CD4-positive, alpha-beta T cell treated with Interleukin-12 subunit alpha and Interleukin-12 subunit beta, for 1 hour (primary cell): ENCODE measurements around the gene DLK2.
"Not testable (repeated sequence)": the region's sequence is repeated elsewhere in the genome, so short reads cannot be mapped to it uniquely, and the experiment has no call there.

Source experiments
- DNase-seq: peaks from one replicate; pipeline ENCODE4 v3.0.0-alpha.2; 2020

DLK2 gene

DNA sequence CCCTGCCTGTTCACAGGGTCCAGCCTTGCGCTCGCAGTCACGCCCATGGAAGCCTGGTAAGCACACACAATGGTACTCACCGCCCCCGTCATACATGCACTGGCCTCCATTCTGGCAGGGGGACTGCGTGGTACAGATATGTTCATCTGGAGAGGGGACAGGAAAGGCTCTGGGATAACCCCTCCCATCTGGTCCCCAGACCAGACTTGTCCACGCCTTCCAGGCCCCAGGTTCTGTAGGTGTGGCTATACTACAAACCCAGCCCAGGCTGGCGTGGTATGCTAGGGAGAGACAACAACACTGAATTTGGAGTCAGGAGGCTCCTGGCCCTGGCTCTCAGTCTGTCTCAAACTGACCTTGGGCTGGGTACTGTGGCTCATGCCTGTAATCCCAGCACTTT is 3.4 kb downstream of the DLK2 start:
- no peak for DNase-seq

DNA sequence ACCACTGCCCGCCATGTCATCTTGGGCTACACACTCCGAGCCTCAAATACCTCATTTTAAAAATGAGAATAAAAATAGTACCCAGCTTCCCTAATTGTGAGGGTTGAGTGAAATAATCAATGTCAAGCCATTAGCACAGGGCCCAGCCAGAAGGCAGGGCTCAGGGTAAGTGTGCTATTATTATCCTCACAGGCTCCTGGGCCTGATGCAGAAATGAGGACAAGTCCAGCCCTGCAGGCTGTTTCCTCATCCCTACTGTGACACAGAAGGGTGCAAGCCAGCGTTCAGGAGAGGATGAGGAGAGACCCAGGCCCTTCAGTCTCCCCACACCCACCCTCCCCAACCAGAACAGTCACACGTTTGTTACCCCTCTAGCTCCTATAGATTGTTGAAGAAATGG is 4.0 kb downstream of the DLK2 start:
- DNase-seq, result no peak

DNA sequence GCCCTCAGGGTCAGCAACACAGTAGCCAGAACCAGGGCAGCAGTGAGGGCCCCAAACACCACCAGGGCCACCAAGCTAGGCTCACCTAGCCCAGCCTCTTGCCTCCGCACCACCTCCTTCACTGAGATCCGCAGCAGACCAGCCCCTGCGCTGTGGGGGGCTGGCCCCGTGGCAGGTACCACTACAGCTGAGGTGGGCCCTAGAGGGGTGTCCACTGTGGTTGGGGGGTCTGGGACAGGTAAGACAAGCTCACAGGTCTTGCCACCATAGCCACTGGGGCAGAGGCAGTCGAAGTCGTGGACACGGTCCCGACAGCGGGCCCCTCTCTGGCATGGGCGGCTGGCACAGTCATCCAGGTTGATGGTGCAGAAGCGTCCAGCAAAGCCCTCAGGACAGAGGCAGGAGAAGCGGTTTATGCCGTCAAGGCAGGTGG is 4.6 kb downstream of the DLK2 start:
- DNase-seq, result no peak

DNA sequence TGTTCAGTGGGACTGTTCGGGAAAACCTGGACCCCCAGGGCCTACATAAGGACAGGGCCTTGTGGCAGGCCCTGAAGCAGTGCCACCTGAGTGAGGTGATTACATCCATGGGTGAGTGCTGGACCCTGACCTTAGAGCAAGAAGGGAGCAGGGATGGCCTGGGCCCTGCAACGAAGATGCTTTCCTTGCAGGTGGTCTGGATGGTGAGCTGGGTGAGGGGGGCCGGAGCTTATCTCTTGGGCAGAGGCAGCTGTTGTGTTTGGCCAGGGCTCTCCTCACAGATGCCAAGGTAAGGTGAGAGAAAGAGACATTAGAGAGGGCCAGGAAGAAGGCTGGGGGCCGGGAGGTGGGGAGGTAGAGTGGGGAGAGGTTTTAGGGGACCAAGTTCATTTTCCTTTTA is 6.4 kb downstream of the DLK2 start:
- DNase-seq, result no peak

DNA sequence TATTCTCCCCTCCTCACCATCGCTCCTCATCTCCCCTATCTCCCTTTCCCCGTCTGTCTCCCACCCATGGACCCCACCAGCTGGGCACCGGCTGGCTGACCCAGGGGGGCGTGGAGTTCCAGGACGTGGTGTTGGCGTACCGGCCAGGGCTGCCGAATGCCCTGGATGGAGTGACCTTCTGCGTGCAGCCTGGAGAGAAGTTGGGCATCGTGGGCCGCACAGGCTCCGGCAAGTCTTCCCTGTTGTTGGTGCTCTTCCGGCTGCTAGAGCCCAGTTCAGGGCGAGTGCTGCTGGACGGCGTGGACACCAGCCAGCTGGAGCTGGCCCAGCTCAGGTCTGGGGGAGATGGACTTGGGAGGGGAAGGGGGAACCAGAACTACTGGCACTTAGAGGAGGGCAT is 7.7 kb downstream of the DLK2 start:
- no peak for DNase-seq

DNA sequence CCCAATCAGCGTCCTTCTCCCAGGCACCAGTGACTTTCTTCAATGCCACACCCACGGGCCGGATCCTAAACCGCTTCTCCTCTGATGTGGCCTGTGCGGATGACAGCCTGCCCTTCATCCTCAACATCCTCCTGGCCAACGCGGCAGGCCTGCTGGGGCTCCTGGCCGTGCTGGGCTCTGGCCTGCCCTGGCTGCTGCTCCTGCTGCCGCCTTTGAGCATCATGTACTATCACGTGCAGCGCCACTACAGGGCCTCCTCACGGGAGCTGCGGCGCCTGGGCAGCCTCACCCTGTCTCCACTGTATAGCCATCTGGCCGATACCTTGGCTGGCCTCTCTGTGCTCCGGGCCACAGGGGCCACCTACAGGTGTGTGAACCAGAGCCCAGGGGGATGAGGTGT is 9.8 kb downstream of the DLK2 start:
- DNase-seq, result no peak

DNA sequence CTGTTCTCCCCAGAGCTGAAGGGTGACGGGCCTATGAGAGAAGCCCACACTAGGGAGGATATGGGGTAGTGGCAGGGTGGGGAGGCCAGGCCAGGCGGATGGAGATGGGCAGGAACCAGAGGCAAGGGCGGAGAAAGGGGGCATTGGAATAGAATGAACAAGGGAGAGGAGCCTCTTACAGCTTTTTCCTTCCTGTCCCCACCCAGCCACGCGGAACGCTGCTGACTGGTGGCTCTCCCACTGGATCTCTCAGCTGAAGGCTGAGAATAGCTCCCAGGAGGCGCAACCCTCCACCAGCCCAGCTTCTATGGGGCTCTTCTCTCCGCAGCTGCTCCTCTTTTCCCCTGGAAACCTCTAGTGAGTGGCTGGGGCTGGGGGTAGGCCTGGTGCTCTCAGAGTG is 10.8 kb downstream of the DLK2 start:
- no peak for DNase-seq

DNA sequence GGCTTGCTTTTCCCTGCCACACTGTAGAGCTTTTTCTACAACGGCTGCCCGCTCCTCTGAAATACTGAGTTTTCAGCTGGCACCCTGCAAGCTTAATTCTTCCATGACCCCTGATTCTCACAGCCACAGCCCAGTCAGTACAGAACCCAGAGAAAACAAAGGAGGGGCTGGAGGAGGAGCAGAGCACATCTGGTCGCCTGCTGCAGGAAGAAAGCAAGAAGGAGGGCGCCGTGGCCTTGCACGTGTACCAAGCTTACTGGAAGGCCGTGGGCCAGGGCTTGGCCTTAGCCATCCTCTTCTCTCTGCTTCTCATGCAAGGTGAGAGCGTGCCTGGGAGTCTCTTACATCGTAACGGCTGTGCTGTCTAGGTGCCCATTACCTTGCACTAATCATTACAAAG is 11.3 kb downstream of the DLK2 start:
- DNase-seq, result no peak

DNA sequence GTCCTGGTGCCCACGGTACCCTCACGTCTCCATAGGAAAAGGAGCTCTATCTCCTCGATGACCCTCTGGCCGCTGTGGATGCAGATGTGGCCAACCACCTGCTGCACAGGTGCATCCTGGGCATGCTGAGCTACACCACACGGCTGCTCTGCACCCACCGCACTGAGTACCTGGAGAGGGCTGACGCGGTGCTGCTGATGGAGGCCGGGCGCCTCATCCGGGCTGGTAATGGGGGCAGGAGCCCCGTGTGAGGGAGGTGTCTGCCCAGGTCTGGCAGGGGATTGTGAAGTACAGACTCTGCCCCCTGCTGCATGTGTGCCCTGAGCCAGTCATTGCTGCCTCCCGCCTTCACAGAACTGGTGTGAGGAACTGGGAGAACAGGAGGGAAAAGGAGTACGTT is 12.4 kb downstream of the DLK2 start:
- no peak for DNase-seq

DNA sequence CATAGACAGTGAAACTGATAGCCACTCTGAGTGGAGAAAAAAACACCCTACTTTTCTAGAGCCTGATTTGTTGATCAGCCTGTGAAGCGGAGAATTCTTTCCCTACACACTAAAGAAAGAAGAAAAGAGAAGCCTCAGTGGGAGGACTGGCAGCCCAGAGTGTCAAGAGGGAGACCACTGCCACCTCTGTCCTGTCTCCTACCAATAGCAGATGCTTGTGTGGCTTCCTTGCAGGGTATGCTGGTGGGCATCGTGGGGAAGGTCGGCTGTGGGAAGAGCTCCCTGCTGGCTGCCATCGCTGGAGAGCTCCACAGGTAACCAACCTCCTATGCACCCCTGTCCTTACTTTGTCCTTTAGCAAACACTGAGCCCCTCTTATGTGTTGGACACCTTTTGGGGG is 17.6 kb downstream of the DLK2 start:
- DNase-seq, result no peak

DNA sequence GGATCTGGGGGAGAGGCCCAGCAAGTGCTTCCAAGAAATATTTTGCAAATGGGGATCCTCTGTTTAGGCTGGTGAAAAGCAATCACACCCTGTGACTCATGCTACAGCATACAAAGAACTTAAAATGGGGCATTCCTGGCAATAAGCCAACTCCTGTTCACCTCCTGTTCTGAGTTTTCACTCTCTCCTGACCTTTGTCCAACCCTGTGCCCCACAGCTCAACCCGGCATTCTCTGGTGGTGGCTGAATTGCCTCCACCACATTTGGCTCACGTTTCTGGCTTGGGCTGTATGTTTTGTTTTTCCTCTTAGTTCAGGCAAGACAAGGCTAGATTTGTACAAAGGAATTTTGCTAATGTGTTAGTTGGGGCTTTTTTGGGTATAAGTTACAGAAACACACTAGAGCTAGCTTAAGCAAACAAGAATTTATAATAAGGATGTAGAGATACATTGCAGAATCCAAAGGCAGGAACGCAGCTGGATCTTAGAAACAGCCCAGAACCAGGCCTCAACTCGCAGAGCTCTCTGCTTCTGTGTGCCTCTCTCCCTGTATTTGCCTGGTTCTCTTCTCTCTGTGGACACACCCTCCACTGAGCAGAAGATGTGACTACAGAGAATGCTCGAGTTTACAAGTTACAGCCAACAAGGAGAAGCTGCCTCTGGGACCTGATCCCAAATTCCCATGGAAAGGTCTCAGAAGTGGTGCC is 18.6 kb downstream of the DLK2 start:
- no peak for DNase-seq

DNA sequence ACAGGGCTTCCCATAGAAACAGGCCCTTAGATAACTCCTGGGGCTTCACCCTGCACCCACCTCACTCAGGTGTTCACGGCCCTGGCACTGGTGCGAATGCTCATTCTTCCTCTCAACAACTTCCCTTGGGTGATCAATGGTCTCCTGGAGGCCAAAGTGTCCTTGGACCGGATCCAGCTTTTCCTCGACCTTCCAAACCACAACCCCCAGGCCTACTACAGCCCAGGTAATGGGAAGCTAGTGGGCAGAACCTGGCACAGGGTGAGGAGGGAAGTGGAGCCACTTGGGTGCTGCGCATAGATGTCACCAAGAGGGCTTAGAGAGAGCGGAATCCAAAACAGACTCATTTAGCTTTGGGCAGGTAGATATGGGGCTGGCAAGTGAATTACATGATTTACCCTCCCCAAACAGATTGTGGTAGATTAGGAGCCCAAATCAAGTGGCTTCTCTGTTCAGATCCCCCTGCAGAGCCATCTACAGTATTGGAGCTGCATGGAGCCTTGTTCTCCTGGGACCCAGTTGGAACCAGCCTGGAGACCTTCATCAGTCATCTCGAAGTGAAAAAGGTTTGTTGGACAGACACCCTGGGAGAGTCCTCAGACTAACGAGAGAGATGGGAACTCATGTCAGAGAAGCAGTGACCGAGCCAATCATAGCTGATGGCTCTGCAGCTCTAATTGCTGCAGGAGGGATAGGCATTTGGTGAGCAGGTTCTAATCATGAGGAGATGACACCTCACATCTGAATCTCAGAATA is 19.5 kb downstream of the DLK2 start:
- no peak for DNase-seq

DNA sequence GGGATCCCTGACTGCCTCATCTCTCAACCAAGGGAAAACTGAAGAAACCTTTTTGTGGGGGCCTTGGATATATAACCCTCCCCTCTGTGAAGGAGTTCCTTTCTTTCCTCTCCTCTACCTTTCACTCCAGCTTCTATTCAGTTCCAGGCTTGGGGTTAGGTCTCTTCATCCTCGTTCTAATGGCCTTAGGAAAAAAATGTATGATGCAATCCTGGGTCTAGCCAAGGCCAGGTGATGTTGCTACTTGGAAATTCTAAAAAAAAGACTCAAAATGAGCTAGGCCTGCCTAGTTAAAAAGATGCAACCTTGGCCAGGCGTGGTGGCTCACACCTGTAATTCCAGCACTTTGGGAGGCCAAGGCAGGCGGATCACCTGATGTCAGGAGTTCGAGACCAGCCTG is 20.4 kb downstream of the DLK2 start:
- no peak for DNase-seq

DNA sequence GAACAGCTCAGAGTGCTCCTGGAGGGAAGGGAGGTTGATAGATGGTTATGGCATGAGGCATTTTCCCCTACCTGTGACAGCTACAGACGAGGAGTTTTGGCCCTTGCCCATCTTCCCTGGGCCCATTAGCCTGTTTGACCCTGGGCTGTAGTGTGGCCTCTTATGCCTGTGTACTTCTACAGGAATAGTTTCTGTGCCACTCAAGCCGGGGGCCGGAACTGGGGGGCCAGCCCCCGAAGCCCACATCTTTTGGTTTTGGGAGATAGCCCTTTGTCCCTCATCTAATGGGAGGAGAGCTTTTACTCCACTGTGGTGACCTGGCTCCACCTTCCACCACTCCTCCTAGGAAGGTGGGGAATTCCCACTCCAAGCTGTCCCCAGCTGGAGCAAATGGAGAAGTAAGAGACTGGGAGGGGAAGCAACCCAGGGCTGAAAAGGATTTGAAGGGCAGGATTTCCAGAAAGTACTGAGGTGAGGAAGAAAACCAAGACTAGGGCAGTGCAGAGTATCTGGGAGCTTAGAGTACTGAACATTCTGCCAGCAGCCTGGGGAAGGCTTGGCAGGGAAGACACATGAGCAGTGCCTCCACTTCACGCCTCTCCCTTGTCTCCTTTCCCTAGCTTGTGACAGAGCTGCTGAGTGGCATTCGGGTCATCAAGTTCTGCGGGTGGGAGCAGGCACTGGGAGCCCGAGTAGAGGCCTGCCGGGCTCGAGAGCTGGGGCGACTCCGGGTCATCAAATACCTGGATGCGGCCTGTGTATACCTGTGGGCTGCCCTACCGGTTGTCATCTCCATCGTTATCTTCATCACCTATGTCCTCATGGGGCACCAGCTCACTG is 21.1 kb downstream of the DLK2 start:
- DNase-seq, result no peak

DNA sequence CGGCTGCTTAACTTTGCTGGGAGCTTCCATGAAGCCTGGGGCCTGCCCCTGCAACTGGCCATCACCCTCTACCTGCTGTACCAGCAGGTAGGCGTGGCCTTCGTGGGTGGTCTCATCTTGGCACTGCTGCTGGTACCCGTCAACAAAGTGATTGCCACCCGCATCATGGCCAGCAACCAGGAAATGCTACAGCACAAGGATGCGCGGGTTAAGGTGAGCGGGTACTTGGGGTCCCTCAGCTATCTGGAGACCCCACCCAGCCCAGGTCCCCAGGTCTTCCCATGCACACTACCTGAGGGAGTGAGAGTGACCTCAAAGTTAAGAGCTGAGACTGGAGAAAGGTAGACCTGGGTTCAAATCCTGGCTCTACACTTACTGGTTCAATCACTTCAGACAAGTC is 22.2 kb downstream of the DLK2 start:
- DNase-seq, result no peak

DNA sequence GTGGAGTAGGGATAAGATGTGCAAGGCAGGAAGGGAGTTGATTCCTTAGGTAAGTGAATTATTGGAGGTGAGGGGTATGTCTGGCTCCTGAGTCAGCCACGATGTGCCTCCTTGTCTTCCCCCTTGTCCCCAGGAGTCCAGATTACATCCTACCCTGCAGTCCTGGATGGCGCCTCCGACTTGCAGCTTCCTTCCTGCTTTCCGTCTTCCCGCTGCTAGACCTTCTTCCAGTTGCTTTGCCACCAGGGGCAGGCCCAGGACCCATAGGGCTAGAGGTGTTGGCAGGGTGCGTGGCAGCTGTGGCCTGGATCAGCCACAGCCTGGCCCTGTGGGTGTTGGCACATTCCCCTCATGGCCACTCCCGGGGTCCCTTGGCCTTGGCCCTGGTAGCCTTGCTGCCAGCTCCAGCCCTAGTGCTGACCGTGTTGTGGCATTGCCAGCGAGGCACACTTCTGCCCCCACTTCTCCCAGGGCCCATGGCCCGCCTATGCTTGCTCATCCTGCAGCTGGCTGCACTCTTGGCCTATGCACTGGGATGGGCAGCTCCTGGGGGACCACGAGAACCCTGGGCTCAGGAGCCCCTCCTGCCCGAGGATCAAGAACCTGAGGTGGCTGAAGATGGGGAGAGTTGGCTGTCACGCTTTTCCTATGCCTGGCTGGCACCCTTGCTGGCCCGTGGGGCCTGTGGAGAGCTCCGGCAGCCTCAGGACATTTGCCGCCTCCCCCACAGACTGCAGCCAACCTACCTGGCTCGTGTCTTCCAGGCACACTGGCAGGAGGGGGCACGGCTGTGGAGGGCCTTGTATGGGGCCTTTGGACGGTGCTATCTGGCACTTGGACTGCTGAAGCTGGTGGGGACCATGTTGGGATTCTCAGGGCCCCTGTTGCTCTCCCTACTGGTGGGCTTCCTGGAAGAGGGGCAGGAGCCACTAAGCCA is 23.1 kb downstream of the DLK2 start:
- DNase-seq, result no peak

DNA sequence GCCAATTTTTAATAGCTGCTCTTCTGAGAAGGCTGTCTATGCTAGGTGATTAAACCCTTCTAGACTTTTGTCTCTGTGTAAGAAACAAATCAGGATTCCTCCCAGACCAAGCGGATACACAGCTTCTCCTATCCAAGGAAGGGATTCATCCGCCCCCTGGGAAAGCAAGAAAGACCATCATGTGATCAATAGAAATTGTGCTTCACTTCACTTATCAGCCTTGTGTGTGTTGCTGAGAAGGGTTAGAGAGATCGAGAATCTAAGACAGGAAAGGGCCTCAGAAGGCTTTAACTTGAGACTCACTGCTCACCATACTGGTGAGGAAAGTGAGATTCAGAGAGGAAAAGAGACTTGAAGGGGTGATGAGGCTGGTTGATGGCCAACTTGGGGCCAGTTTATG is 26.5 kb downstream of the DLK2 start:
- no peak for DNase-seq

DNA sequence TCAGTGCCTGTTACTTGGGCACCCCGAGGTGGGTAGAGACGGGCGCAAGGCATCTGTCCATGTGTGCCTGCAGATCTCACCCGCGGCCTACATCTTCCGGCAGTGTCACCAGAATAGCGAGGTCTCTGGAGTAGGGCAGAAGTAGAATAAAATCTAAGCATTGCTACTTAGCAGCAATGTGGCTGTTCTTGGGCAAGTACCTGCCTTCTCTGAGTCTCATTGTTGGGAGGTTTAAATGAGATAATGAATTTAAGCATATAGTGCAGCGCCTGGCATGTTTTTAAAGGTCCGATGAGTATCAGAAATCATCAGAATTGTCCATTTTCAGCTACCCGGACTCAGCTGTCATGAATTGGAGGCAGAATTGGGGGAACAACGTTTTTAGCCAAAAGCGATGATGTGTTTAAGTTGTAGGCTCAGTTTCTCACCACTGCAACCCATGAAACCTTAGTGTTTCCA is 27.2 kb downstream of the DLK2 start:
- no peak for DNase-seq

DNA sequence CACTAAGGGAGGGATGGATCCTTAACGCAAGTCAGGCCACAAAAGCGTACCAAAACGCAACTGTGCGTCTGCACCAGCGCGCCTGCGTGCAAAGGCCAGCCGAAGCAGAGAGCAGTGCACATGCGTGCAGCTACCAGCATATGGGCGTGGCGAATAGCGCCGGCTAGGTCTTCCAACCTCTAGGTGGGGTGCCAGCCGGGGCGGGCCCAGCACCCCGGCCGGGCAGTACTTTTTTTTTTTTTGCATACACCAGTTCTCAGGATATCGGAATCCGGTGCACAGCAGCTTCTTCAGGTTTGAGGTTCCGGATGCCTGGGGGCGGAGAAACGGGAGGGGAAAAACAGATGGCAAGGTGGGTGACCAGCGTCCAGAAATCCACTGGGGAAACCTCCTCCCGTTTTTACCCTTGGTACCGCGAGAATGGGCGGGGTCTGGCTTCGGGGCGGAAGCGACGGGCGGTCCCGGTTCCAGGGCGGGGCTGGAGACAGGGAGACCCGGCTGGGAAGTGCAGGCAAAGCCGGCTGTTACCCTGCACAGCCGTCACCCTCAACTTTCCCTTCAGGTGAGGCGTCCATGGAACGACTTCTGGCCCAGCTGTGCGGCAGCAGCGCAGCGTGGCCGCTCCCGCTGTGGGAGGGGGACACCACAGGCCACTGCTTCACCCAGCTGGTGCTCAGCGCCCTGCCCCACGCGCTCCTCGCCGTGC is 27.8 kb downstream of the DLK2 start, which contains the start of gene ABCC10:
ABCC10 (plus strand) TSS at position 136 of the 706 bp plus-strand sequence; CDS start at position 574, 438 bp downstream.
- DNase-seq, result peak; percentile 95

DNA sequence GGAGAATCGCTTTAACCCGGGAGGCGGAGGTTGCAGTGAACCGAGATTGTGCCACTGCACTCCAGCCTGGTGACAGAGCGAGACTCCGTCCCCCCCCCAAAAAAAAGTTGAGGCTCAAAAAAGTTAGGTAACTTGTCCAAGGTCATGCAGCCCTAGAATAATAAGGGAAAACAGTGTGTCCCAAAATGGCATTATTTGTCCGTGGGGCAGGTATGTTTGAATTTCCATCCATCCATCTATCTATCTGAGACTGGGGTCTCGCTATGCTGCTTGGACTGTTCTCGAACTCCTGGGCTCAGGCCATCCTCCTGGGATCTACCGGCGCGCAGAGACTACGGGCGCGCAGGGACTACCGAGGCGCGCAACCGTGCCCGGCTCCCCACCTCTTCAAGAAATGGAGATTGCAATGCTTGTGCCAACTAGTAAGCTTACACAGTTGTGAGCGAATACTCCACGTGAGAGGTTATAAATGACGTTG is 28.4 kb downstream of the DLK2 start:
- no peak for DNase-seq

DNA sequence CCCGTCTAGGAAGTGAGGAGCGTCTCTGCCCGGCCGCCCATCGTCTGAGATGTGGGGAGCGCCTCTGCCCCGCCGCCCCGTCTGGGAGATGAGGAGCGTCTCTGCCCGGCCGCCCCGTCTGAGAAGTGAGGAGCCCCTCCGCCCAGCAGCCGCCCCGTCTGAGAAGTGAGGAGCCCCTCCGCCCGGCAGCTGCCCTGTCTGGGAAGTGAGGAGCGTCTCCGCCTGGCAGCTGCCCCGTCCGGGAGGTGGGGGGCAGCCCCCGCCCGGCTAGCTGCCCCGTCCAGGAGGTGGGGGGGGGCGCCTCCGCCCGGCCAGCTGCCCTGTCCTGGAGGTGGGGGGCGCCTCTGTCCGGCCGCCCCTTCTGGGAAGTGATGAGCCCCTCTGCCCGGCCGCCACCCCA is 30.3 kb downstream of the DLK2 start:
- not testable (repeated sequence) for DNase-seq

DNA sequence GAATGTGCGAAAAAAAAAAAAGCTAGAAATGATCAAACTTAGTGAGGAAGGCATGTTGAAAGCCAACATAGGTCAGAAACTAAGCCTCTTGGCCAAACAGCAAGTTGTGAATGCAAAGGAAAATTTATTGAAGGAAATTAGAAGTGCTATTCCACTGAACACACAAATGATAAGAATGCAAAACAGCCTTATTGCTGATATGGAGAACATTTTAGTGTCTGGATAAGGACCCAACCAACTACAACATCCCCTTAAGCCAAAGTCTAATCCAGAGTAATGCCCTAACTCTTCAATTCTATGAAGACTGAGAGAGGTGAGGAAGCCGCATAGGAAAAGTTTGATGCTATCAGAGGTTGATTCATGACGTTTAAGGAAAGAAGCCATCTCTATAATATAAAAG is 33.5 kb downstream of the DLK2 start:
- no peak for DNase-seq
